ENCODE results near the gene BIN2. TPM values are rescaled to one million over a fixed set of nuclear protein-coding genes. Genes with fewer than 3 reads are reported as not detected.
"Not testable (repeated sequence)": the region's sequence is repeated elsewhere in the genome, so short reads cannot be mapped to it uniquely, and the experiment has no call there.

BIN2 gene
- total RNA-seq, 1 donor from 2014 or later = 0.18 TPM

DNA sequence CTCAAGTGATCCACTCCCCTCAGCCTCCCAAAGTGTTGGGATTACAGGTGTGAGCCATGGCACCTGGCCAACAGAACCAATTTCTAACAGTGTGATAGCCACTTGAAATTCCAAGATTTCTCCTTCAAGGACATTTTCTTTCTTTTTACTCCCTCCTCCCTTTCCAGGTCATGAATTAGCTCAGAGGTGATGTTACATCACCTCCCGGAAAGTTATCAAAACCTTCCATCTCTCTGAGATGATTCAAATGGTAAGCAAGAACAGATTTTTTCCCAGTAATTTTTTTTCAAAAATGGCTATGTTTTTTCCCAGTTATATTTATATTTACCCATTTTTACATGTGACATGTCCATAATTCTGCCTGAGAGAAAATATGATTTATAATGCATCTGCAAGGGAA lies 38.1 kb downstream of the BIN2 start:
- no peak overlapping the region for H3K4me3 Mint-ChIP-seq
- no peaks in the 10 kb centered on the region for H3K27me3 Mint-ChIP-seq (ENCODE audit: low read depth)
- H3K9me3 Mint-ChIP-seq = no peaks in the 10 kb centered on the region
- TF ChIP-seq, protein P1, sequence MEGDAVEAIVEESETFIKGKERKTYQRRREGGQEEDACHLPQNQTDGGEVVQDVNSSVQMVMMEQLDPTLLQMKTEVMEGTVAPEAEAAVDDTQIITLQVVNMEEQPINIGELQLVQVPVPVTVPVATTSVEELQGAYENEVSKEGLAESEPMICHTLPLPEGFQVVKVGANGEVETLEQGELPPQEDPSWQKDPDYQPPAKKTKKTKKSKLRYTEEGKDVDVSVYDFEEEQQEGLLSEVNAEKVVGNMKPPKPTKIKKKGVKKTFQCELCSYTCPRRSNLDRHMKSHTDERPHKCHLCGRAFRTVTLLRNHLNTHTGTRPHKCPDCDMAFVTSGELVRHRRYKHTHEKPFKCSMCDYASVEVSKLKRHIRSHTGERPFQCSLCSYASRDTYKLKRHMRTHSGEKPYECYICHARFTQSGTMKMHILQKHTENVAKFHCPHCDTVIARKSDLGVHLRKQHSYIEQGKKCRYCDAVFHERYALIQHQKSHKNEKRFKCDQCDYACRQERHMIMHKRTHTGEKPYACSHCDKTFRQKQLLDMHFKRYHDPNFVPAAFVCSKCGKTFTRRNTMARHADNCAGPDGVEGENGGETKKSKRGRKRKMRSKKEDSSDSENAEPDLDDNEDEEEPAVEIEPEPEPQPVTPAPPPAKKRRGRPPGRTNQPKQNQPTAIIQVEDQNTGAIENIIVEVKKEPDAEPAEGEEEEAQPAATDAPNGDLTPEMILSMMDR (IDR thresholded peaks at IDR 0.05; ENCODE audit: unreplicated experiment) = no peak
- H3K36me3 Mint-ChIP-seq = no peaks in the 10 kb centered on the region
- H3K27ac Mint-ChIP-seq = no peak overlapping the region
- no peaks in the 10 kb centered on the region for H3K4me1 Mint-ChIP-seq
- DNase-seq (ENCODE audit: low spot score in 2 of 2, unreplicated experiment in 2 of 2) = no peak

DNA sequence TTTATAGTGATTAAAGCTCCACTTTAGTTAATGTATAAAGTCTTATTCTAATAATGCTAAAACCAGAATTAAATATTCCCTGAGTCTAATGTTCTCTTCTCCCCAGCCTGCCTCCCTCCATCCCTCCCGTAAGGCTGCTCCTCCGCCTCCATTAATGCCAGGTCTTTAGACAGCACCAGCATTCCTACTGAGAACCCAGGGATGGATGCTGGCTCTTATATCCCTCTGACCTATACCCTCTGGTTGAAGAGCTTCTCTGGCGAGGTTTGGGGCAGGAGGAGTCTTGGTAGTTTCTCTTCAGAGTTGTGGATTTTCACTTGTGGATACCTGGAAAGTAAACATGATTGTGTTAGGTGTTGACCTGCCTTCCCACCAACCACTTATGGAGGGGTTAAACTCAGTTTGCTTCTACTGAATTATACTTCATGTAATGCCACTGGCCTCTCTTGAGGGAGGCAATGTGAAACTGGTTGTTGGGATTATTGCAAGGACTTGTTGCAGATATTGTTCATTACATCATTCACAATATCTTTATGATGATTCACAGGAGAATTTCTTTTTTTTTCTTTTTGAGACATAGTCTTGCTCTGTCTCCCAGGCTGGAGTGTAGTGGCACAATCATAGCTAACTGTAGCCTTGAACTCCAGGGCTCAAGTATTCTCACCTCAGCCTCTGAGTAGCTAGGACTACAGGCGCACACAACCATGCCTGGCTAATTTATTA lies 42.6 kb downstream of the BIN2 start:
- Mint-ChIP-seq H3K36me3 (no peaks in the 10 kb centered on the region), H3K27ac (no peak overlapping the region), H3K4me3 (no peak overlapping the region), H3K9me3 (no peaks in the 10 kb centered on the region), H3K27me3 (ENCODE audit: low read depth) (no peaks in the 10 kb centered on the region), H3K4me1 (no peaks in the 10 kb centered on the region)
- TF ChIP-seq, protein P1 (IDR thresholded peaks at IDR 0.05; ENCODE audit: unreplicated experiment) = no peak
- DNase-seq (ENCODE audit: low spot score in 2 of 2, unreplicated experiment in 2 of 2) = no peak

DNA sequence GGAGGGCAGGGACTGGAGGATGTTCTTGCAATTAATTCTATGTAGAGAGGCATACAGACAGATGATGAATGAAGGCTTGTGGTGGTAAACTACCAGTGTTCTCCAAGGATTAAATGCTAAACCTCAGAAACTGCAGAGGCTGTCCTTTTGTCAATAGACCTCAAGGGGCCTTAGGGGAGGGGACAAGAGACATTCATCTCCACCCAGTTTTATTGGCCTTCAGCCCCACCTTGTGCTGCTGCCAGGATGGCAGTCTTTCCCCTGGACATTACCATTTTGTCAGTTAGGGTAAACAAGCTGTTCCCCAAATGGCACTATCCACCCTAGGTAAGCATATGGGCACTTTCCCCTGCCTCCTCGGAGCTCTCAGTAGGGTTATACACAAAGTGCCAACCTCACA lies 48.9 kb downstream of the BIN2 start:
- no peak overlapping the region for H3K27ac Mint-ChIP-seq
- TF ChIP-seq, protein P1 (IDR thresholded peaks at IDR 0.05; ENCODE audit: unreplicated experiment) = no peak
- no peak for DNase-seq (ENCODE audit: low spot score in 2 of 2, unreplicated experiment in 2 of 2)
- H3K27me3 Mint-ChIP-seq (ENCODE audit: low read depth) = no peaks in the 10 kb centered on the region
- H3K4me3 Mint-ChIP-seq = no peak overlapping the region
- no peaks in the 10 kb centered on the region for H3K9me3 Mint-ChIP-seq
- peaks cover 6% of the 10 kb centered on the region for H3K4me1 Mint-ChIP-seq
- no peaks in the 10 kb centered on the region for H3K36me3 Mint-ChIP-seq

DNA sequence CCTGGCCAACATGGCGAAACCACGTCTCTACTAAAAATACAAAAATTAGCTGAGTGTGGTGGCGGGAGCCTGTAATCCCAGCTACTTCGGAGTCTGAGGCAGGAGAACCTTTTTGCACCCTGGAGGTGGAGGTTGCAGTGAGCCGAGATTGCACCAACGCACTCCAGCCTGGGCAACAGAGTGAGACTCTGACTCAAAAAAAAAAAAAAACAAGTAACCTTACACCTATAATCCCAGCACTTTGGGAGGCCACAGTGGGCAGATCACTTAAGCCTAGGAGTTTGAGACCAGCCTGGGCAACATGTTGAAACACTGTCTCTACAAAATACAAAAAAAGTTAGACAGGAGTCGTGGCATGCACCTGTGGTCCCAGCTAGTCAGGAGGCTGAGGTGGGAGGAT lies 51.2 kb downstream of the BIN2 start:
- not testable (repeated sequence) for H3K36me3 Mint-ChIP-seq; H3K4me3 Mint-ChIP-seq; H3K27me3 Mint-ChIP-seq (ENCODE audit: low read depth); H3K9me3 Mint-ChIP-seq; DNase-seq (ENCODE audit: low spot score in 2 of 2, unreplicated experiment in 2 of 2); H3K27ac Mint-ChIP-seq
- peaks cover 19% of the 10 kb centered on the region for H3K4me1 Mint-ChIP-seq

DNA sequence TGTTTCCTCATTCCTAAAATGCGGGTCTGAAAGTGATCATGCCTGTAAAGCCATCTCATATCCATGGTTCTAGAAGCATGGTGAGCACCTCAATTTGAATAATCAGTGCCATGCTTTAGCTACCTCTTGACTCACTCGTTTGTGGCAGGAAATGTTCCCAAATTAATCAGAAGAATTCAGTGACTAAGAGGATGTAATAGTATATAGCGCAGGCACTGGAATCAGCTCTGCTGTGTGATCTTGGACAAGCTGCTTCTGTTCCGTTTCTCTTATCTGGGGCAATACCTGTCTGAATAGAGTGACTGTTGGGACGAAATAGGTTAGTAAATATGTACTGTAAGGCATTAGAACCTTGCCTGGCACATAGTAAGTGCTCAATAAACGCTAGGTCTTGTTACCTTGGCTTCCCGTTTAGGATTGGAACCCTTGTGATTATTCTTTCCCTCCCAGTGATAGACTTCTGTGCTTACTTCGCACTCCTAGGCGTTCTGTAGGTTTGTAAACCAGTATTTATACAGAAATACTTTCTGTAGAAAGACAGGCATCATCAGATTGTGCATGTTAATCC lies 52.9 kb downstream of the BIN2 start:
- TF ChIP-seq, protein P1 (IDR thresholded peaks at IDR 0.05; ENCODE audit: unreplicated experiment) = no peak
- no peaks in the 10 kb centered on the region for H3K27me3 Mint-ChIP-seq (ENCODE audit: low read depth)
- H3K4me3 Mint-ChIP-seq = peak overlapping the region; percentile 88
- no peak for DNase-seq (ENCODE audit: low spot score in 2 of 2, unreplicated experiment in 2 of 2)
- H3K4me1 Mint-ChIP-seq = peaks cover 24% of the 10 kb centered on the region
- no peaks in the 10 kb centered on the region for H3K9me3 Mint-ChIP-seq
- H3K27ac Mint-ChIP-seq = peak overlapping the region; percentile 92
- no peaks in the 10 kb centered on the region for H3K36me3 Mint-ChIP-seq

DNA sequence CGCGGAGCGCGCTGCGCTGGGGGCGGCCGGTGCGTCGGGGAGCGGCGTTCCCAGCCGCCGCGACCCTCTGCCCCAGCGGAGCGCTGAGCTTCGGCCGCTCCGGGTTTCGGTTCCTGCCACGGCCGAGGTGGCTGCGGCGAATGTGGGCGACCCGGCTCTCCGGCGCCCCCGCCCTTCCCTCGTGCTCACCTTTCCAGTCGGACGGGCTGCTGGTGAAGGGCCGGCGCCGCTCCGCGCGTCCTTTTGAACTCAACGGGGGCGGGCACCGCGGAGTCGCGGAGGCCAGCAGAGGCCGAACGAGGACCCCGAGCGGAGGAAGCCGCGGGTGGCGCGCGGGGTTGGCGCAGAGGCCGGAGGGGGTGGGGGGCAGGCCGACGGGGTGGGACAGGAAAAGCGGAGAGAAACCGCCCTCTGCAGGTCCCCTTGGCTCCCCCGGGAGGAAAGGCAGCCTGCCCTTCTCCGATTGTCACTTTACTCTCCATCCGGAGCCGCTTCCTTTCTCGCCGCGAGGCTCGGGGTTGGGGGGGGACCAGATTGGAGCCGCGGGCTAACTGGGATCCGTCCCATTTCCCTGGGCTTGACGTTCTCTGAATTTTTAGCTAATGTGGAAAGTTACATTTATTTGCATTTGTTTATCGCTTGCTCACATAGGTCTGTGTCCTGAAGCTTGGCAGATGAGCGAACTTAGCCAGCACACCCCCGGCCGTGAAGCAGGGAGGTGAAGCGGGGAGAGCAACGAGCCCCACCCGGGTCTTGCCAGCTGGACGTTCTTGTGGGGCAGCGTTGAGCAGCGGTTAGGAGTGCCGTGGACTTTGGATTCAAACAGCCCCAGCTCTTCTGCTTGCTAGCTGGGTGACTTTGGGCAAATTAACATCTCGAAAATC lies 53.7 kb downstream of the BIN2 start, which contains the start of gene SMAGP:
TSS of gene SMAGP (minus strand) at position 349 of the 884 bp plus-strand sequence. CDS start 1,137 bp downstream, outside the sequence.
- Mint-ChIP-seq H3K9me3 (no peaks in the 10 kb centered on the region), H3K27ac (peak within 1 kb of the TSS; percentile 92), H3K36me3 (peaks cover 3% of the 10 kb centered on the region)

More for the DNA sequence above, 53.7 kb downstream of the BIN2 start, which contains the start of gene SMAGP:
- H3K27me3 Mint-ChIP-seq (ENCODE audit: low read depth) = no peaks in the 10 kb centered on the region
- H3K4me3 Mint-ChIP-seq = peak within 1 kb of the TSS; percentile 88
- peaks cover 27% of the 10 kb centered on the region for H3K4me1 Mint-ChIP-seq
- TF ChIP-seq, protein P1 (IDR thresholded peaks at IDR 0.05; ENCODE audit: unreplicated experiment) = no peak
- peak; percentile 50 to 79 for DNase-seq (ENCODE audit: low spot score in 2 of 2, unreplicated experiment in 2 of 2)

Measured in mesothelial cell of epicardium (in vitro differentiated cells).